Coronary artery (tissue), 2 donors: ENCODE data around the gene MUL1.

Experiments used
- DNase-seq: peaks from one replicate; pipeline ENCODE4 v3.0.0-alpha.2; 2017; ENCODE audit warnings: low spot score
- H3K27ac ChIP-seq, 2 donors: fragments of 200-600 bp; sonication (generic); one replicate each; pipeline ENCODE4 v1.5.1; 2016 to 2019
- H3K4me3 ChIP-seq: fragments of 200-600 bp; sonication (generic); 2 replicates; pipeline ENCODE4 v1.5.1; 2016; ENCODE audit warnings: mild to moderate bottlenecking, moderate library complexity
- CTCF ChIP-seq: fragments of 200-600 bp; sonication (generic); IDR thresholded peaks from one replicate; pipeline ENCODE4 v1.5.1; 2019; ENCODE audit warnings: antibody characterized with exemption

MUL1 gene

GRCh38 chr1:20546637-20547036, 38.7 kb upstream of the MUL1 start:
- no peak for TF ChIP-seq CTCF
- Histone ChIP-seq H3K4me3 (no peak overlapping the region), H3K27ac (no peak overlapping the region)
- DNase-seq = no peak

GRCh38 chr1:20540281-20540680, 32.3 kb upstream of the MUL1 start:
- no peak for DNase-seq
- no peak overlapping the region for H3K27ac ChIP-seq
- TF ChIP-seq CTCF = no peak
- H3K4me3 ChIP-seq = no peak overlapping the region

- H3K4me3 ChIP-seq = no peak overlapping the region
- H3K27ac ChIP-seq = no peak overlapping the region
- no peak for TF ChIP-seq CTCF
- no peak for DNase-seq
Observed at GRCh38 chr1:20538760-20539551, 31.0 kb upstream of the MUL1 start.

GRCh38 chr1:20538227-20538626, 30.3 kb upstream of the MUL1 start:
- no peak for DNase-seq
- no peak for TF ChIP-seq CTCF
- Histone ChIP-seq H3K27ac (no peak overlapping the region), H3K4me3 (no peak overlapping the region)

- Histone ChIP-seq H3K27ac (no peak overlapping the region), H3K4me3 (no peak overlapping the region)
- no peak for DNase-seq
- no peak for TF ChIP-seq CTCF
Observed at GRCh38 chr1:20534659-20535417, 26.9 kb upstream of the MUL1 start.

GRCh38 chr1:20533635-20534034, 25.7 kb upstream of the MUL1 start:
- H3K27ac ChIP-seq = no peak overlapping the region

More at GRCh38 chr1:20533635-20534034, 25.7 kb upstream of the MUL1 start:
- no peak for DNase-seq
- no peak for TF ChIP-seq CTCF
- no peak overlapping the region for H3K4me3 ChIP-seq
